Measurements from ENCODE around the gene PPP5C.
"Not testable (repeated sequence)": the region's sequence is repeated elsewhere in the genome, so short reads cannot be mapped to it uniquely, and the experiment has no call there.

The PPP5C gene

GRCh38 chr19:46365561-46365960 lies 18.7 kb downstream of the PPP5C start:
- DNase-seq (ENCODE audit: low spot score), result no peak

- no peak for DNase-seq (ENCODE audit: low spot score)
These were observed 19.9 kb downstream of the PPP5C start for GRCh38 chr19:46366620-46367292.

DNA sequence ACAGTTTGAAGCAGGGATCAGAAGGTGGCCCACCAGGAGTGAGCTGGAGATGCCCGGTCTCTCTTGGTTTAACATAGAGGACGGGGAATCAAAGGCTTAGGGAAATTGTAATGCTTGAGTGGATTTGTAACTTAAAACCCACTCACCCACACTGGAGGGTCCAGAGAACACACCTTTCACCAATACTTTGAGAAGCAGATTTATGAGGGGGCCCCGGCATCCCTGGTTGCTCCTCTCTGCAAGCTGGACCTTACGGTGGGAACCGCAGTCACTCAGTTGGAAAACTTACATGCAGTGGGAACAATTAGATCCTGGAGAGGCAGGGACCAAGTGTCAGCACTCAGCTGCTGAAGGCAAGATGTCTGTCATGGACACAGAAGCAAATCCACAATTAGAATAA lies 20.5 kb downstream of the PPP5C start:
- no peak for DNase-seq (ENCODE audit: low spot score)

DNA sequence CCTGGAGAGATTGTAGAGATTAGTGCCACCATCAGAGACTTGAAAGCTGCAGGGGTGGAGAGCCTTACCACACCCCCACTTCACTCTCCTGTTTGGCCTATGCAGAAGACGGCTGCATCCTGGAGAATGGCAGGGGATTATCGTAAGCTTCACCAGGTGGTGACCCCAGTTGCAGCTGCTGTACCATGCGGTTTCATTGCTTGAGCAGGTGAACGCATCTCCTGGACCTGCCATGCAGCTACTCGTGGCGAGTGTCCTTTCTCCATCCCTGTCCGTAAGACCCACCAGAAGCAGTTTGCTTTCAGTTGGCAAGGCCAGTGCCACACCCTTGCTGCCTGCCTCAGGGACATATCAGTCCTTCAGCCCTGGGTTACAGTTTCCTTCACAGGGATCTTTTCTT lies 21.2 kb downstream of the PPP5C start:
- no peak for DNase-seq (ENCODE audit: low spot score)

DNA sequence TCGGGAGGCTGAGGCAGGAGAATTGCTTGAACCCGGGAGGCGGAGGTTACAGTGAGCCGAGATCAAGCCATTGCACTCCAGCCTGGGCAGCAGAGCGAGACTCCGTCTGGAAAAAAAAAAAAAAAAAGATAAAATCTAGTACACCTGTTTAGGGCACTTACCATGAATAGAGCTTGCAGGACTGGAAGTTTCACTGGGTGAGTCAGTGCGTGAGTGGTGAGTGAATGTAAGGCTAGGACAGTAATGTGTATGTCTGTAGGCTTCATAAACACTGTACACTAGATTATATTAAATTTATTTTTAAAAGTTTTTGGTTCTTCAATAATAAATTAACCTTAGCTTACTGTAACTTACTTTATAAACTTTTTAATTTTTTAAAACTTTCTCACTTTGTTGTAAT lies 22.9 kb downstream of the PPP5C start:
- no peak for DNase-seq (ENCODE audit: low spot score)

- no peak for DNase-seq (ENCODE audit: low spot score)
These were observed 24.5 kb downstream of the PPP5C start for GRCh38 chr19:46371371-46371901.

GRCh38 chr19:46372901-46373490 lies 26.1 kb downstream of the PPP5C start:
- DNase-seq (ENCODE audit: low spot score), result peak; percentile 23

GRCh38 chr19:46373491-46374359 lies 26.8 kb downstream of the PPP5C start:
- peak; percentile 47 for DNase-seq (ENCODE audit: low spot score)

GRCh38 chr19:46374536-46375475 lies 27.9 kb downstream of the PPP5C start:
- DNase-seq (ENCODE audit: low spot score), result no peak

- not testable (repeated sequence) for DNase-seq (ENCODE audit: low spot score)
These were observed 28.7 kb downstream of the PPP5C start for GRCh38 chr19:46375476-46376067.

DNA sequence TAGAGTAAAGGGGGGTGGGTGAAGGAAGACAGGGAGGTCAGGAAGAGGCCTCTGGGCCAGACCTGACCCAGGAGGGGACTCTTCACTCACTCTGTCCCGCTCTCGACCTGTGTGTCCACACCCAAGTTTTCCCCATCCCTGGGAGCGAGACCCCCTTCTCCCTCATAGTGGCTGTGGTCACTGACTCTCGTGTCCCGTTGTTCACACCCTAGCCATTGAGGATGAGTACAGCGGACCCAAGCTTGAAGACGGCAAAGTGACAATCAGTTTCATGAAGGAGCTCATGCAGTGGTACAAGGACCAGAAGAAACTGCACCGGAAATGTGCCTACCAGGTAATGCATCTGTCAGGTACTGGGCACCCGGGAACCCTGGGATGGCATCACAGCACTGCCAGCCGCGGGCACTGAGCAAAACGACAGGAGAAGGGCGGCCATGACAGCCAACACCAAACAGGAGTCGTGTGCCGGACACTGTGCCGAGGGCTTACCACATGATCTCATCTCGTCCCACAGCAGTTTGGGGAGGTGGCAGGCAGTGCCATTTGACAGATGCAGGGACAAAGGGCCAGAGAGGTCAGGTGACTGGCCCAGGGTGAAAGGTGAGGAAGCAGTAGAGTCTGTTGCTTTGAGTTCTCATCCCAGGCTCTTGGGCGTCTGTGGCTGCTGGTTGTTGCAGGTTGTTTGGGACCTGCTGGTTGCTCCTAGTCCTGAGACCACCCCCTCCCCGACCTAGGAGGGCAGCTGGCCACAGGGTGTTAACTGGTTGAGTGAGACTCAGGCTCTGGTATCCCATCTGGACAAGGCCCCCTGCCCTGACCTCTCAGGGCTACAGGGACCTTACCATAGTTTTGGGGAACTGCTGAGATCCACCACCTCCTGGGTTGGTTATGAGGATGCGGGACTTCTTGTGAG lies 29.6 kb downstream of the PPP5C start:
- no peak for DNase-seq (ENCODE audit: low spot score)

- DNase-seq (ENCODE audit: low spot score), result peak; percentile 39
These were observed 31.4 kb downstream of the PPP5C start for GRCh38 chr19:46378268-46378667.

DNA sequence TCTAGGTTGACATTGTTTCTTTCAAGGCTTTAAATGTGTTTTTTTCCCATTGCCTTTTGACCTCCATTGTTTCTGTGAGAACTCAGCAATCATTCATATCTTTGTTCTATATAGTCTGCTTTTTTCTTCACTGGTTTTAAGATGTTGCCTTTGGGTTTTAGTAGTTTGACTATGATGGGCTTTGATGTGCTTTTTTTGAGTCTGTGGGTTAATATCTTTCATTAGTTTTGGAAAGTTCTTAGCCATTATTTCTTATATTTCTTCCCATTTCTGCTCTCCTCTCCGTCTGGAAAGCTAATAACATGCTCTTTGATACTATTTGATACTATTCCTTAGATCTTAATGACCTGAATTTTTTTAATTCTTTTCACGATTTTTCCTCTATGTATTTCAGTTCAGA lies 33.8 kb downstream of the PPP5C start:
- no peak for DNase-seq (ENCODE audit: low spot score)

DNA sequence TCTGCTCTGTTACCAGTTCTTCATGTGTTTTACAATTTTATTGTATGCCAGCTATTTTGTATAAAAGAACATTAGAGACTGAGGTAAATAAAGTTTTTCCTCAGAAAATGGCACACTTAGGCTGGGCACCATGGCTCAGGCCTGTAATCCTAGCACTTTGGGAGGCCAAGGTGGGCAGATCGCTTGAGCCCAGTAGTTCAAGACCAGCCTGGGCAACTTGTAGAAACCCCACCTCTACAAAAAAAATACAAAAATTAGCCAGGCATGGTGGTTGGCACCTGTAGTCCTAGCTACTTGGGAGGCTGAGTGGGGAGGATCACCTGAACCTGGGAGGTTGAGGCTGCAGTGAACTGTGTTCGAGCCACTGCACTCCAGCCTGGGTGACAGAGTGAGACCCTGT lies 34.5 kb downstream of the PPP5C start:
- DNase-seq (ENCODE audit: low spot score), result no peak

- DNase-seq (ENCODE audit: low spot score), result peak; percentile 48
These were observed 35.0 kb downstream of the PPP5C start for GRCh38 chr19:46381756-46382345.

DNA sequence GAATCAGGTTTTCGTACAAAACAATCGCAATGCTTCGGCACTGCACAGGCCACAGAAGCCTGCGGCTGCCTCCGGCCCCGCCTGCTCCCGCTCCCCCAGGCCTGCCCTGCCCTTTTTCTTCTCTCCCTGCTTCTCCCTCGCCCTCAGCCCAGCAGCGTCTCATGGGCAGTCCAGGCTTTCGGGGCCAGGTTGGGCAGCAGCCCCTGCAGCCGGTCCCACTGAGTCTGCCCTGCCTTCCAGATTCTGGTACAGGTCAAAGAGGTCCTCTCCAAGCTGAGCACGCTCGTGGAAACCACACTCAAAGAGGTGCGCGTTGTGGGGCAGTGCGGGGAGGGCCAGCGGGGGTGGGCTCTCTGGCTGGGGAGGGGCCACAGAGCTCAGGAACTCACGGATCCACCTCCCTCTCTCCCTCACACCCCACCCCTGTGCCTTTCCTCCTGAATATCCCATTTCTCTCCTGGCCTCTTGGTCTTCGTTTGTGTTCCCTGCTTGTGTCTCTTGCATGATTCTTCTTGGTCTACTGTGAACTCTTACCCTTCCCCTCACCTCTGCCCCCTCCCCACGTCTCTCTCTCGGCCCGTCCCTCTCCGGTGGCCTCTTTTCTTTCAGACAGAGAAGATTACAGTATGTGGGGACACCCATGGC lies 36.4 kb downstream of the PPP5C start:
- no peak for DNase-seq (ENCODE audit: low spot score)

GRCh38 chr19:46383846-46384245 lies 37.0 kb downstream of the PPP5C start:
- DNase-seq (ENCODE audit: low spot score), result no peak

DNA sequence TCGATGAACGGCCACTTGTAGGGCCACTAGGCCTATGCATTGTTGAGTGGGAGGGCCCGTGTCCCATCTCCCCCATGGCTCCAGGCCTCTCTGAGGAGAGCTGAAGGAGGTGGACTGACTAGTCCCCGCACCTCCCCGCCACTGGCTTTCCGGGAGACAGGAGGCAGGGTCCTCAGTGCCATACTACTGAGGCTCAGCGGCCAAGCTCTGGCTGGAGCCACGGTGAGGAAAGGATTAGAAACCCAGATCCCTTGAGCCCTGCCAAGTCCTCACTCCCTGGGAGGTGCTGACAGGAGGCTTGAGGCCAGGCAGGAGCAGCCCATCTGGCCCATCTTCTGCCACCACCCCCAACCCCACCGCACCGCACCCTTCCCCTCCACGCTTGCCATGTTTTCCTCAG lies 37.5 kb downstream of the PPP5C start:
- no peak for DNase-seq (ENCODE audit: low spot score)

- DNase-seq (ENCODE audit: low spot score), result no peak
These were observed 38.7 kb downstream of the PPP5C start for GRCh38 chr19:46385636-46386035.
